Testis (tissue), 3 donors: ENCODE measurements around the gene ZNF791. TPM values are rescaled to one million over a fixed set of nuclear protein-coding genes. Genes with fewer than 3 reads are reported as not detected.
"Not testable (repeated sequence)": the region's sequence is repeated elsewhere in the genome, so short reads cannot be mapped to it uniquely, and the experiment has no call there.

Experiments used
- DNase-seq: peaks from one replicate; pipeline ENCODE4 v3.0.0-alpha.2; 2019
- H3K27ac ChIP-seq, 2 donors: fragments of 200-600 bp; sonication (generic); one replicate each; pipeline ENCODE4 v1.5.1; 2019
- H3K27me3 ChIP-seq: fragments of 200-600 bp; sonication (generic); one replicate; pipeline ENCODE4 v1.5.1; 2019
- H3K36me3 ChIP-seq: fragments of 200-600 bp; sonication (generic); one replicate; pipeline ENCODE4 v1.5.1; 2017; ENCODE audit warnings: low read depth; ENCODE audit errors: missing control alignments
- H3K4me1 ChIP-seq: fragments of 200-600 bp; sonication (generic); one replicate; pipeline ENCODE4 v1.5.1; 2019
- H3K4me3 ChIP-seq, 2 donors: fragments of 200-600 bp; sonication (generic); one replicate each; pipeline ENCODE4 v1.5.1; 2017 to 2019
- H3K9me3 ChIP-seq: fragments of 200-600 bp; sonication (generic); one replicate; pipeline ENCODE4 v1.5.1; 2017
- POLR2A ChIP-seq: fragments of 450-650 bp; IDR thresholded peaks from one replicate; pipeline ENCODE4 v1.6.1; 2017; ENCODE audit warnings: antibody characterized with exemption, mild to moderate bottlenecking, moderate library complexity
- WGBS, 2 donors: methylation state at CpG; one replicate each; pipeline ENCODE4 v1.1.5; 2018; 5-methylcytosine and 5-hydroxymethylcytosine counted together
- intact Hi-C: fragments of 100-400 bp; cut with DNase I; formaldehyde crosslinking; loops from one replicate; pipeline ENCODE4 v1.15.1; 2023; ENCODE audit warnings: low total_unique reads
- polyA plus RNA-seq: library from polyadenylated mRNA; stranded (reverse); fragments of 350-450 nt; fragmentation: Illumina TruSeq; extraction: RNeasy Lipid Tissue Mini Kit (QIAGEN cat#74804); gene quantifications from one replicate; pipeline ENCODE4 v1.2.3, GENCODE V29; 2014; ENCODE audit warnings: low read depth, low replicate concordance; ENCODE audit not compliant: insufficient read depth
- total RNA-seq, 2 donors: library from RNA; depleted of rRNA; stranded (reverse); fragments of >200 nt; gene quantifications; one replicate each; pipeline ENCODE4 v1.2.3, GENCODE V29; 2016
- TF ChIP-seq, protein P1 (sequence below), 3 experiments: fragments of 450-650 bp in 2 of 3; fragments of 200-600 bp in 1 of 3; sonication (generic) in 1 of 3; IDR thresholded peaks; one replicate each; pipeline ENCODE4 v1.5.1; 2016 to 2019; ENCODE audit warnings: antibody characterized with exemption in 3 of 3, mild to moderate bottlenecking in 2 of 3, moderate library complexity in 1 of 3

Gene ZNF791
- total and polyA plus RNA-seq, 3 donors from 2014 or later, result 9.3 to 17.2 (median 16.1) TPM

DNA sequence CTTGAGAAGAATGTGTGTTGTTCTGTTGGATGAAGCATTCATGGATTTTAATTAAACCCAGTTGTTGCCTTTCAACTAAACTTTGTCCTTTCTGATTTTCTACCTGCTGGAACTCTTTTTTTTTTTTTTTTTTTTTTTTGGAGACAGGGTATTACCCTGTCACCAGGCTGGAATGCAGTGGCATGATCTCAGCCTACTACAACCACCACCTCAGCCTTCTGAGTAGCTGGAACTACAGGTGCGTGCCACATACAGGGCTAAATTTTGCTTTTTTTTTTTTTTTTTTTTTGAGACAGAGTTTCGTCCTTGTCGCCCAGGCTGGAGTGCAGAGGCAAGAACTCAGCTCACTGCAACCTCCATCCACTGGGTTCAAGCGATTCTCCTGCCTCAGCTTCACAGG, 6.9 kb downstream of the ZNF791 start:
- TF ChIP-seq POLR2A, result no peak
- TF ChIP-seq, protein P1, sequence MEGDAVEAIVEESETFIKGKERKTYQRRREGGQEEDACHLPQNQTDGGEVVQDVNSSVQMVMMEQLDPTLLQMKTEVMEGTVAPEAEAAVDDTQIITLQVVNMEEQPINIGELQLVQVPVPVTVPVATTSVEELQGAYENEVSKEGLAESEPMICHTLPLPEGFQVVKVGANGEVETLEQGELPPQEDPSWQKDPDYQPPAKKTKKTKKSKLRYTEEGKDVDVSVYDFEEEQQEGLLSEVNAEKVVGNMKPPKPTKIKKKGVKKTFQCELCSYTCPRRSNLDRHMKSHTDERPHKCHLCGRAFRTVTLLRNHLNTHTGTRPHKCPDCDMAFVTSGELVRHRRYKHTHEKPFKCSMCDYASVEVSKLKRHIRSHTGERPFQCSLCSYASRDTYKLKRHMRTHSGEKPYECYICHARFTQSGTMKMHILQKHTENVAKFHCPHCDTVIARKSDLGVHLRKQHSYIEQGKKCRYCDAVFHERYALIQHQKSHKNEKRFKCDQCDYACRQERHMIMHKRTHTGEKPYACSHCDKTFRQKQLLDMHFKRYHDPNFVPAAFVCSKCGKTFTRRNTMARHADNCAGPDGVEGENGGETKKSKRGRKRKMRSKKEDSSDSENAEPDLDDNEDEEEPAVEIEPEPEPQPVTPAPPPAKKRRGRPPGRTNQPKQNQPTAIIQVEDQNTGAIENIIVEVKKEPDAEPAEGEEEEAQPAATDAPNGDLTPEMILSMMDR (IDR thresholded peaks at IDR 0.05), result no peak
- DNase-seq, result no peak
- intact Hi-C loops, result no loop called here
- no peaks in the 10 kb centered on the region for H3K4me1 ChIP-seq
- H3K36me3 ChIP-seq, result no peaks in the 10 kb centered on the region
- no peaks in the 10 kb centered on the region for H3K27me3 ChIP-seq
- no peaks in the 10 kb centered on the region for H3K9me3 ChIP-seq
- WGBS, 2 donors, result 73 to 97% methylated on average over 4 of the region's 4 CpGs
- H3K27ac ChIP-seq, result no peak overlapping the region
- no peak overlapping the region for H3K4me3 ChIP-seq

DNA sequence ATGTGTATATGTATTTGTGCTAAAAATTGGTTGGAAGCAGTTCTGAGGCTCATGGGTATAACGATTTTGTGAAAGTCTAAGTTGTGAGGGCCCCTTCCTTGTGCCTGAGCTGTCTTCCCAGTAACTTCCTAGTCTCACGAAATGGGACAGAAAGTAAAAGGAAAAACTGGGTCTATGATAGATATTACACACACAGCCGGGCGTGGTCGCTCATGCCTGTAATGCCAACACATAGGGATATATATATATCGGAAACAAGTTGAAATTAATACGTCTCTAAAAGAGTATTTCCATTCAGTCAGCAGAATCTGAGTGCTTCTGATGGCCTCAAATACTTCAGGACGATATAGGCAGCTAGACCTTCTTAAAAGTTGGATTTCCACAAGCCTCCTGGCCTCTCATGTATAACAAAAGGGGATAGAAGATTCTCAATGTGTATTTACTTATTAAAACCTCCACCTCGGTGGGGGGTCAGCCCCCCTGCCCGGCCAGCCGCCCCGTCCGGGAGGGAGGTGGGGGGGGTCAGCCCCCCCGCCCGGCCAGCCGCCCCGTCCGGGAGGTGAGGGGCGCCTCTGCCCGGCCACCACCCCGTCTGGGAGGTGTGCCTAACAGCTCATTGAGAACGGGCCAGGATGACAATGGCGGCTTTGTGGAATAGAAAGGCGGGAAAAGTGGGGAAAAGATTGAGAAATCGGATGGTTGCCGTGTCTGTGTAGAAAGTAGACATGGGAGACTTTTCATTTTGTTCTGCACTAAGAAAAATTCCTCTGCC, 10.7 kb downstream of the ZNF791 start:
- H3K4me3 ChIP-seq, DNase-seq, H3K9me3 ChIP-seq, H3K36me3 ChIP-seq, H3K27me3 ChIP-seq, H3K27ac ChIP-seq, intact Hi-C loops, H3K4me1 ChIP-seq: not testable (repeated sequence)
- 56% methylated on average over 15 to 26 of the region's 26 CpGs for WGBS, 2 donors

DNA sequence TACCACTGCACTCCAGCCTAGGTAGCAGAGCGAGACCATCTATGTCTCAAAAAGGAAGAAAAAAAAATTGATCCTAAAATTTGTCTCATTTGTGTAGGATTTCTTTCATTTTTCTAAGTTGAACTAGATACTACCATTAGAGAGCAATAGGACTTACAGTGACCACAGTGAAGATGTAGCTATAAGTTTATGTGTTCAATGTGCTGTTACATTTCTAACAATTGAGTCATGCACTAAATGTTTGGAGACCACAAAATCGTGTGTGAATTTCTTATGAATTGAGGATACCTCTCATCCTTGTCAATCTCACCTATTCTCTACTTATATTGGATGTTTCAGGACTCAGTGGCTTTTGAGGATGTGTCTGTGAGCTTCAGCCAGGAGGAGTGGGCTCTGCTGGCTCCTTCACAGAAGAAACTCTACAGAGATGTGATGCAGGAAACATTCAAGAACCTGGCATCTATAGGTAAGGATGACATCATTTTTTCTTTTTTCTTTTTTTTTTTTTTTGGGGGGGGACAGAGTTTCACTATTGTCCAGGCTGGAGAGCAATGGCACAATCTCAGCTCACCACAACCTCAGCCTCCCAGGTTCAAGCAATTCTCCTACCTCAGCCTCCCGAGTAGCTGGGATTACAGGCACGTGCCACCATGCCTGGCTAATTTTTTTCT, 12.8 kb downstream of the ZNF791 start:
- Histone ChIP-seq H3K4me3 (no peak overlapping the region), H3K9me3 (no peaks in the 10 kb centered on the region), H3K27me3 (no peaks in the 10 kb centered on the region), H3K36me3 (no peaks in the 10 kb centered on the region), H3K4me1 (no peaks in the 10 kb centered on the region), H3K27ac (no peak overlapping the region)
- TF ChIP-seq POLR2A, result no peak
- TF ChIP-seq, protein P1 (IDR thresholded peaks at IDR 0.05), result no peak
- WGBS, 2 donors, result 90% methylated on average over 4 of the region's 4 CpGs
- intact Hi-C loops, result no loop called here
- DNase-seq, result no peak

DNA sequence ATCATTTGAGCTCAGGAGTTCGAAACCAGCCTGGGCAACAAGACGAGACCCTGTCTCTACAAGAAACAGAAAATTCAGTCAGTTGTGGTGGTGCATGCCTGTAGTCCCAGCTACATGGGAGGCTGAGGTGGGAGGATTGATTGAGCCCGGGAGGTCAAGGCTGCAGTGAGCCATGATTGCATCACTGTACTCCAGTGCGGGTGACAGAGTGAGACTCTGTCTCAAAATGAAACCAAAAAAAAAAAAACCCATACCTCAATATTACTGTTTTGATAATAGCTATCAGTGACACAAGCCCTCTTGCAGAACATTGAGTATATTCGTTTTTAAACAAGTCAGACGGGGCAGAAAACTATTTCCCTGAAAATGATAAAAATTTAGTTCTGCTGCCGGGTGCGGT, 16.2 kb downstream of the ZNF791 start:
- intact Hi-C loops, result no loop called here
- TF ChIP-seq POLR2A, result no peak
- TF ChIP-seq, protein P1 (IDR thresholded peaks at IDR 0.05), result no peak
- no peaks in the 10 kb centered on the region for H3K4me1 ChIP-seq
- no peaks in the 10 kb centered on the region for H3K27me3 ChIP-seq
- no peak for DNase-seq
- WGBS, 2 donors, result 90 to 91% methylated on average over 8 of the region's 8 CpGs
- no peaks in the 10 kb centered on the region for H3K36me3 ChIP-seq
- H3K27ac ChIP-seq, result no peak overlapping the region
- H3K4me3 ChIP-seq, result no peak overlapping the region
- H3K9me3 ChIP-seq, result no peaks in the 10 kb centered on the region

DNA sequence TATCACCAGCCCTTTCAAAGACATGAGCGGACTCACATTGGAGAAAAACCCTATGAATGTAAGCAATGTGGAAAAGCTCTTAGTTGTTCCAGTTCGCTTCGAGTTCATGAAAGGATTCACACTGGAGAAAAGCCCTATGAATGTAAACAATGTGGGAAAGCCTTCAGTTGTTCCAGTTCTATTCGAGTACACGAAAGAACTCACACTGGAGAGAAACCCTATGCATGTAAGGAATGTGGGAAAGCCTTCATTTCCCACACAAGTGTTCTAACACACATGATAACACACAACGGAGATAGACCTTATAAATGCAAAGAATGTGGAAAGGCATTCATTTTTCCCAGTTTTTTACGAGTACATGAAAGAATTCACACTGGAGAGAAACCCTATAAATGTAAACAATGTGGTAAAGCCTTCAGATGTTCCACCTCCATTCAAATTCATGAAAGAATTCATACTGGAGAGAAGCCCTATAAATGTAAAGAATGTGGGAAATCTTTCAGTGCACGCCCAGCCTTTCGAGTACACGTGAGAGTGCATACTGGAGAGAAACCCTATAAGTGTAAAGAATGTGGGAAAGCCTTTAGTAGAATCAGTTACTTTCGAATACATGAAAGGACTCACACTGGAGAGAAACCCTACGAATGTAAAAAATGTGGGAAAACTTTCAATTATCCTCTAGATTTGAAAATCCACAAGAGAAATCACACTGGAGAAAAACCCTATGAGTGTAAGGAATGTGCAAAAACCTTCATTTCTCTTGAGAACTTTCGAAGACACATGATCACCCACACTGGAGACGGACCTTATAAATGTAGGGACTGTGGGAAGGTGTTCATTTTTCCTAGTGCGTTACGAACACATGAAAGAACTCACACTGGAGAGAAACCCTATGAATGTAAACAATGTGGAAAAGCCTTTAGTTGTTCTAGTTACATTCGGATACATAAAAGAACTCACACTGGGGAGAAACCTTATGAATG, 17.6 kb downstream of the ZNF791 start:
- H3K36me3 ChIP-seq, result no peaks in the 10 kb centered on the region
- intact Hi-C loops, result no loop called here
- no peak for TF ChIP-seq POLR2A
- TF ChIP-seq, protein P1 (IDR thresholded peaks at IDR 0.05), result no peak

More for the DNA sequence above, 17.6 kb downstream of the ZNF791 start:
- WGBS, 2 donors, result 92 to 93% methylated on average over 17 of the region's 17 CpGs
- Histone ChIP-seq H3K4me1 (no peaks in the 10 kb centered on the region), H3K9me3 (no peaks in the 10 kb centered on the region), H3K27me3 (no peaks in the 10 kb centered on the region), H3K4me3 (no peak overlapping the region), H3K27ac (no peak overlapping the region)
- no peak for DNase-seq
